Keratinocyte (primary cell): ENCODE data around the gene PPRC1.

Experiments used
- EZH2 ChIP-seq: IDR thresholded peaks from one replicate; pipeline ENCODE4 v1.6.1; 2012; ENCODE audit warnings: inconsistent platforms, mild to moderate bottlenecking, low read length, moderate library complexity
- TF ChIP-seq, protein P1 (sequence below), 3 experiments: IDR thresholded peaks in 1 of 3; conservative IDR thresholded peaks in 1 of 3; optimal IDR thresholded peaks in 1 of 3; 2 replicates in 2 of 3; 3 replicates in 1 of 3; pipeline versions ENCODE3 to v1.5.1; 2011; ENCODE audit warnings: low read length in 3 of 3, mild to moderate bottlenecking in 3 of 3, moderate library complexity in 2 of 3, control low read depth in 1 of 3, inconsistent platforms in 1 of 3; ENCODE audit not compliant: insufficient read depth in 2 of 3; ENCODE audit errors: extremely low read depth in 1 of 3

DNA sequence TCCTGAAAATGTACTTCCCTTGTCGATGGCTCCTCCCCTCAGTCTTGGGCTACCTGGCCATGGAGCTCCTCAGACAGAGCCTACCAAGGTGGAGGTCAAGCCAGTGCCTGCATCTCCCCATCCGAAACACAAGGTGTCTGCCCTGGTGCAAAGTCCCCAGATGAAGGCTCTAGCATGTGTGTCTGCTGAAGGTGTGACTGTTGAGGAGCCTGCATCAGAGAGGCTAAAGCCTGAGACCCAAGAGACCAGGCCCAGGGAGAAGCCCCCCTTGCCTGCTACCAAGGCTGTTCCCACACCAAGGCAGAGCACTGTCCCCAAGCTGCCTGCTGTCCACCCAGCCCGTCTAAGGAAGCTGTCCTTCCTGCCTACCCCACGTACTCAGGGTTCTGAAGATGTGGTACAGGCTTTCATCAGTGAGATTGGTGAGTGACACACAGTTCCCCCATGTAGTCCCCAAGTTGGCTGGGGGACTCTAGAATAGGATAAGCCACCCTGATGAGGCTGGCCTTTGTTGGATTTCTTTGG, 8.8 kb downstream of the PPRC1 start:
- no peak for TF ChIP-seq EZH2
- TF ChIP-seq, protein P1, sequence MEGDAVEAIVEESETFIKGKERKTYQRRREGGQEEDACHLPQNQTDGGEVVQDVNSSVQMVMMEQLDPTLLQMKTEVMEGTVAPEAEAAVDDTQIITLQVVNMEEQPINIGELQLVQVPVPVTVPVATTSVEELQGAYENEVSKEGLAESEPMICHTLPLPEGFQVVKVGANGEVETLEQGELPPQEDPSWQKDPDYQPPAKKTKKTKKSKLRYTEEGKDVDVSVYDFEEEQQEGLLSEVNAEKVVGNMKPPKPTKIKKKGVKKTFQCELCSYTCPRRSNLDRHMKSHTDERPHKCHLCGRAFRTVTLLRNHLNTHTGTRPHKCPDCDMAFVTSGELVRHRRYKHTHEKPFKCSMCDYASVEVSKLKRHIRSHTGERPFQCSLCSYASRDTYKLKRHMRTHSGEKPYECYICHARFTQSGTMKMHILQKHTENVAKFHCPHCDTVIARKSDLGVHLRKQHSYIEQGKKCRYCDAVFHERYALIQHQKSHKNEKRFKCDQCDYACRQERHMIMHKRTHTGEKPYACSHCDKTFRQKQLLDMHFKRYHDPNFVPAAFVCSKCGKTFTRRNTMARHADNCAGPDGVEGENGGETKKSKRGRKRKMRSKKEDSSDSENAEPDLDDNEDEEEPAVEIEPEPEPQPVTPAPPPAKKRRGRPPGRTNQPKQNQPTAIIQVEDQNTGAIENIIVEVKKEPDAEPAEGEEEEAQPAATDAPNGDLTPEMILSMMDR (optimal IDR thresholded peaks at IDR 0.05 in 1 of 3, IDR thresholded peaks at IDR 0.05 in 1 of 3, conservative IDR thresholded peaks at IDR 0.05 in 1 of 3; ENCODE audit: extremely low read depth in 1 of 3, insufficient read depth in 2 of 3, low read length in 3 of 3): no peak
